IgD-negative memory B cell (primary cell): ENCODE data around the gene KAZN. TPM values are rescaled to one million over a fixed set of nuclear protein-coding genes. Genes with fewer than 3 reads are reported as not detected.

Experiments used
- H3K27ac Mint-ChIP-seq, 3 donors: one replicate each; pipeline ENCODE4 v1.8.0; 2020 to 2022; ENCODE audit warnings: mild to moderate bottlenecking in 3 of 3, mixed read lengths in 3 of 3, moderate library complexity in 1 of 3
- H3K27me3 Mint-ChIP-seq: one replicate; pipeline ENCODE4 v1.8.0; 2021; ENCODE audit warnings: mixed read lengths
- H3K36me3 Mint-ChIP-seq: one replicate; pipeline ENCODE4 v1.8.0; 2020; ENCODE audit warnings: mild to moderate bottlenecking, mixed read lengths
- H3K4me1 Mint-ChIP-seq, 3 donors: one replicate each; pipeline ENCODE4 v1.8.0; 2020 to 2022; ENCODE audit warnings: mixed read lengths in 3 of 3, mild to moderate bottlenecking in 1 of 3
- H3K4me3 Mint-ChIP-seq, 4 donors: one replicate each; pipeline ENCODE4 v1.8.0; 2020 to 2022; ENCODE audit warnings: mild to moderate bottlenecking in 4 of 4, mixed read lengths in 4 of 4, moderate library complexity in 3 of 4
- H3K9me3 Mint-ChIP-seq, 3 donors: one replicate each; pipeline ENCODE4 v1.8.0; 2020 to 2021; ENCODE audit warnings: mixed read lengths in 3 of 3, mild to moderate bottlenecking in 1 of 3
- polyA plus RNA-seq: library from polyadenylated mRNA; unstranded; fragments of 300-500 nt; fragmentation: Illumina TruSeq; gene quantifications from one replicate; pipeline ENCODE4 v1.2.3, GENCODE V29; 2021

The KAZN gene
- polyA plus RNA-seq, 1 donor from 2014 or later, result not detected

DNA sequence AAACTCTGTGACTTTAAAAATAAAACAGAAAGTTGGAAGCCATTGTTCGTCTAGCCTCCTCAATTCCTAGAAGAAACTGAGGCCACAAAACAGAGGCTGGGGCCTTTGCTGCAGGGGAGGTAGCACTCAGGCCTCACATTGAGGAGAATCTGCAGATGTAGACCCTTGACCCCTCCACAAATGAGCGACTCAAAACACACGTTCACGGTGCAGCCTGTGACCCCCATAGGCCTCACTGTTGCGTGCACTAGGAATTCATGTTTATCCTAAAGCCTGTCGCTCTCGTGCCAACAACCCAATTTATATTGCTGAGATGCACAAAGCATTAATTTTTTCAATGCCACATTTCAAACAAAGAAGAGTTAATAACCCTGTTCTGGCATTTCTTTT, 560.7 kb downstream of the KAZN start:
- Mint-ChIP-seq H3K4me3 (no peak overlapping the region), H3K27me3 (peaks cover 21% of the 10 kb centered on the region), H3K27ac (no peak overlapping the region), H3K4me1 (peaks cover 6 to 14% (median 13%) of the 10 kb centered on the region in 3 donors), H3K36me3 (no peaks in the 10 kb centered on the region), H3K9me3 (no peaks in the 10 kb centered on the region)

DNA sequence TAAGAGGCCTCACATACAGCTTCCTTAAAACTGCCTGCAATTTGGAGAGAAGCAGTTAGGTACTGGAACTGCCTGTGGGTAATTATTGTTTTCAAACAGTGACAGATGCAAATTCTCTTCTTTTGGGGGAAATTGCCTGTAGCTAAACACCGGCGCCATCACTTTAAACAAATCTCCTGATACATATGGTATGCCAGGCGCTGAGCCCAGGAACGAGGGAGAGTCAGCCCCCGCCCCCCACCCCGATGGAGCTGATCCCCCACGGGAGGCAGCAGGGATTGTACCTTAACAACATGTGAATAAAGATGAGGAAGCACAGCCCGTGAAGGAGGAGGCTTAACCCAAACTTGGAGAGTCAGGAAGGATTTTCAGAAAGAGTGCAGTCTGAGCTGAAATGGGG, 562.1 kb downstream of the KAZN start:
- no peak overlapping the region for H3K27ac Mint-ChIP-seq
- no peak overlapping the region for H3K4me3 Mint-ChIP-seq
- H3K4me1 Mint-ChIP-seq, result peaks cover under 1 to 7% (median 7%) of the 10 kb centered on the region in 3 donors
- no peaks in the 10 kb centered on the region for H3K9me3 Mint-ChIP-seq
- peaks cover 8% of the 10 kb centered on the region for H3K27me3 Mint-ChIP-seq
- H3K36me3 Mint-ChIP-seq, result no peaks in the 10 kb centered on the region

DNA sequence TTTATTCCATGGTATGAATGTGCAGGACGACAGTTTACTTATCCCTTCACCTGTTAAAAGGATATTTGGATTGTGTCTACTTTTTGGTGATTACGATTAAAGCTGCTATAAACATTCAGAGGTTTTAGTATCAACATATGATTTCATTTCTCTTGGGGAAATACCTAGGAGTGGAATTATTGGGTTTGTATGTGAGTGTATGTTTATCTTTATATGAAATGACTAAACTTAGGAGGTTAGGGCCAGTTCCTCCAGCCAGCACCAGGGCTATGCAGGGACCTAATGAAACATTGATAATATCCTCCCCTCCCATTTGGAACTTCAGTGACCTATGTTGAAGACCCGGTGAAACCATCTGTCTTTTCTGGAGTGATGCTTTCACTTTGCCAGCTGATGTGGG, 568.9 kb downstream of the KAZN start:
- H3K36me3 Mint-ChIP-seq, result no peaks in the 10 kb centered on the region
- H3K4me1 Mint-ChIP-seq, result peaks cover 0 to 2% (median 0%) of the 10 kb centered on the region in 3 donors
- H3K9me3 Mint-ChIP-seq, result no peaks in the 10 kb centered on the region
- H3K4me3 Mint-ChIP-seq, result no peak overlapping the region
- no peak overlapping the region for H3K27ac Mint-ChIP-seq
- peaks cover 12% of the 10 kb centered on the region for H3K27me3 Mint-ChIP-seq
